Measurements from ENCODE around the gene LFNG. TPM values are rescaled to one million over a fixed set of nuclear protein-coding genes. Genes with fewer than 3 reads are reported as not detected.

LFNG gene
- total and polyA plus RNA-seq, 2 of the 13 experiments (the other 11 are each of a cell fraction or from before 2014, with no cell fraction given), result 0.44 to 1.5 TPM

DNA sequence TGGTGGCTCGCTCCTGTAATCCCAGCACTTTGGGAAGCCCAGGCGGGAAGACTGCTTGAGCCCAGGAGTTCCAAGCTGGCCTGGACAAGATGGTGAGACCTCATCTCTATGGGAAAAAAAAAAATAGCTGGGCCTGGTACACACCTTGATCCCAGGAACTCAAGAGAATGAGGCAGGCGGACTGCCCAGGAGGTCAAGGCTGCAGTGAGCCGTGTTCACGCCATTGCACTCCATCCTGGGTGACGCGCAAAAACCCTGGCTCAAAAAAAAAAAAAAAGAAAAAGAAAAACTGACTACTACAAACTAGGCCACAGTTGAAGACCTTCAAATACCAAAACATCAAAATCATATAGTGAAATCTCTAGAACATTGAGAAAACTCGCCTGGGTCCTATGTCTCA lies 31.8 kb downstream of the LFNG start:
- Histone ChIP-seq H3K27me3 (ENCODE audit: control insufficient read depth in 1 of 2, insufficient read depth in 2 of 2, low read length in 2 of 2) (no peaks in the 10 kb centered on the region), H3K9me3 (ENCODE audit: low read length) (no peaks in the 10 kb centered on the region), H3K36me3 (replicated peaks in 1 of 2; ENCODE audit: control insufficient read depth in 1 of 2, insufficient read depth in 2 of 2, low read length in 2 of 2) (peaks cover 5 to 25% of the 10 kb centered on the region in 2 experiments; a peak in 3 of 5 replicates), H3K79me2 (ENCODE audit: insufficient read depth, low read length) (peaks cover 14% of the 10 kb centered on the region), H3K9ac (ENCODE audit: insufficient read depth, low read depth, low read length) (no peak overlapping the region), H3K4me3 (replicated peaks in 1 of 3; ENCODE audit: insufficient read depth in 1 of 3, low read depth in 2 of 3, low read length in 3 of 3) (no peak overlapping the region), H3K27ac (ENCODE audit: extremely low read length, insufficient read depth, low read length) (no peak overlapping the region), H4K20me1 (ENCODE audit: insufficient read depth, low read length) (no peaks in the 10 kb centered on the region), H2AFZ (ENCODE audit: low read length) (no peak overlapping the region), H3K4me1 (ENCODE audit: insufficient read depth, low read length) (peaks cover 26% of the 10 kb centered on the region), H3K4me2 (ENCODE audit: low read depth, low read length) (no peak overlapping the region)
- FAIRE-seq (no peak), ATAC-seq (no peak), DNase-seq (ENCODE audit: low spot score) (no peak)
- ChIA-PET CTCF (ENCODE audit: low intra/inter-chr PET ratio, low total read pairs) (no interaction called here), POLR2A (no interaction called here)
- intact Hi-C loops (cut with micrococcal nuclease; ENCODE audit: unreplicated experiment), result no loop called here
- BruUV-seq (replicated peaks), result no TSS peak
- 94% methylated on average over 8 of the region's 8 CpGs for WGBS (ENCODE audit: low lambda C conversion rate)
- in situ Hi-C loops (cut with HindIII; ENCODE audit: extremely low pct_ligation_motif_present, low pct_unique_long_range_greater_than_20kb), result no loop called here
- TF ChIP-seq, protein P1, sequence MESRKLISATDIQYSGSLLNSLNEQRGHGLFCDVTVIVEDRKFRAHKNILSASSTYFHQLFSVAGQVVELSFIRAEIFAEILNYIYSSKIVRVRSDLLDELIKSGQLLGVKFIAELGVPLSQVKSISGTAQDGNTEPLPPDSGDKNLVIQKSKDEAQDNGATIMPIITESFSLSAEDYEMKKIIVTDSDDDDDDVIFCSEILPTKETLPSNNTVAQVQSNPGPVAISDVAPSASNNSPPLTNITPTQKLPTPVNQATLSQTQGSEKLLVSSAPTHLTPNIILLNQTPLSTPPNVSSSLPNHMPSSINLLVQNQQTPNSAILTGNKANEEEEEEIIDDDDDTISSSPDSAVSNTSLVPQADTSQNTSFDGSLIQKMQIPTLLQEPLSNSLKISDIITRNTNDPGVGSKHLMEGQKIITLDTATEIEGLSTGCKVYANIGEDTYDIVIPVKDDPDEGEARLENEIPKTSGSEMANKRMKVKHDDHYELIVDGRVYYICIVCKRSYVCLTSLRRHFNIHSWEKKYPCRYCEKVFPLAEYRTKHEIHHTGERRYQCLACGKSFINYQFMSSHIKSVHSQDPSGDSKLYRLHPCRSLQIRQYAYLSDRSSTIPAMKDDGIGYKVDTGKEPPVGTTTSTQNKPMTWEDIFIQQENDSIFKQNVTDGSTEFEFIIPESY (CRISPR knock-in tag; IDR thresholded peaks at IDR 0.05), result peak; percentile 79; the same call in 1 of the 2 replicates
- TF ChIP-seq HMGA1 (CRISPR knock-in tag; conservative IDR thresholded peaks at IDR 0.05), result no peak

DNA sequence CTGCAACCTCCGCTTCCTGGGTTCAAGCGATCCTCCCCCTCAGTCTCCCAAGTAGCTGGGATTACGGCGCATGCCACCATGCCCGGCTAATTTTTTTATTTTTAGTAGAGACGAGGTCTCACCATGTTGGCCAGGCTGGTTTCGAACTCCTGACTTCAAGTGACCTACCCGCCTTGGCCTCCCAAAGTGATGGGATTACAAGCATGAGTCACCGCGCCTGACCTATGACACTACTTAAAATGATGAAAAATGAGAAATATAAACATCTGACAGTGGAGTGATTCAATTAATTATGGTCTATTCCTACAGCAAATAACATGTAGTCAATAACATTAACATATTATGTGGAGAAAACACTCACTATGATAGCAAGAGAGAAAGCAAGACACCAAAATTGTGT lies 33.5 kb downstream of the LFNG start:
- H3K4me2 ChIP-seq (ENCODE audit: low read depth, low read length), result no peak overlapping the region
- no peak for TF ChIP-seq SRSF4 (IDR thresholded peaks at IDR 0.05; ENCODE audit: low read depth, low read length, poor library complexity, severe bottlenecking)
- TF ChIP-seq ZFP36L2 (CRISPR knock-in tag; IDR thresholded peaks at IDR 0.05), result no peak
- no peak for TF ChIP-seq ZNF749 (CRISPR knock-in tag; IDR thresholded peaks at IDR 0.05; ENCODE audit: borderline replicate concordance)
- H2AFZ ChIP-seq (ENCODE audit: low read length), result no peak overlapping the region
- peaks cover 36% of the 10 kb centered on the region for H3K4me1 ChIP-seq (ENCODE audit: insufficient read depth, low read length)
- H3K4me3 ChIP-seq (replicated peaks in 1 of 3; ENCODE audit: insufficient read depth in 1 of 3, low read depth in 2 of 3, low read length in 3 of 3), result no peak overlapping the region
- in situ Hi-C loops (cut with HindIII; ENCODE audit: extremely low pct_ligation_motif_present, low pct_unique_long_range_greater_than_20kb) (no loop called here), intact Hi-C loops (cut with micrococcal nuclease; ENCODE audit: unreplicated experiment) (no loop called here)
- H3K9me3 ChIP-seq (ENCODE audit: low read length), result no peaks in the 10 kb centered on the region
- no peak overlapping the region for H3K9ac ChIP-seq (ENCODE audit: insufficient read depth, low read depth, low read length)
- FAIRE-seq (no peak), DNase-seq (ENCODE audit: low spot score) (no peak), ATAC-seq (no peak)
- WGBS (ENCODE audit: low lambda C conversion rate), result 98% methylated on average over 10 of the region's 10 CpGs
- H3K27ac ChIP-seq (ENCODE audit: extremely low read length, insufficient read depth, low read length), result no peak overlapping the region
- no peaks in the 10 kb centered on the region for H3K27me3 ChIP-seq (ENCODE audit: control insufficient read depth in 1 of 2, insufficient read depth in 2 of 2, low read length in 2 of 2)
- no TSS peak for BruUV-seq (replicated peaks)
- ChIA-PET POLR2A (no interaction called here), CTCF (ENCODE audit: low intra/inter-chr PET ratio, low total read pairs) (no interaction called here)
- H3K36me3 ChIP-seq (replicated peaks in 1 of 2; ENCODE audit: control insufficient read depth in 1 of 2, insufficient read depth in 2 of 2, low read length in 2 of 2), result peaks cover 0 to 12% of the 10 kb centered on the region in 2 experiments; a peak in 2 of 5 replicates
- no peaks in the 10 kb centered on the region for H4K20me1 ChIP-seq (ENCODE audit: insufficient read depth, low read length)
- peaks cover 14% of the 10 kb centered on the region for H3K79me2 ChIP-seq (ENCODE audit: insufficient read depth, low read length)

All from HepG2 (cell line).